ENCODE data around the gene SUPT20H. TPM values are rescaled to one million over a fixed set of nuclear protein-coding genes. Genes with fewer than 3 reads are reported as not detected.

Gene SUPT20H
- polyA plus RNA-seq, 1 donor from 2014 or later: 89.2 TPM

- no peak overlapping the region for H3K4me3 ChIP-seq (ENCODE audit: low read length)
- no peak overlapping the region for H2AFZ ChIP-seq (ENCODE audit: low read depth, low read length)
- no peaks in the 10 kb centered on the region for H4K20me1 ChIP-seq (ENCODE audit: insufficient read depth)
- H3K9me3 ChIP-seq (ENCODE audit: low read length): no peaks in the 10 kb centered on the region
- no peaks in the 10 kb centered on the region for H3K79me2 ChIP-seq (replicated peaks; ENCODE audit: insufficient read depth, low read length)
- H3K9ac ChIP-seq (ENCODE audit: low read length): no peak overlapping the region
- TF ChIP-seq SMC3 (conservative IDR thresholded peaks at IDR 0.05; ENCODE audit: poor library complexity) (peak; percentile 63), MXI1 (conservative IDR thresholded peaks at IDR 0.05; ENCODE audit: poor library complexity, severe bottlenecking) (no peak), REST (IDR thresholded peaks at IDR 0.05; ENCODE audit: borderline replicate concordance) (no peak), EZH2 (IDR thresholded peaks at IDR 0.05; ENCODE audit: borderline replicate concordance, insufficient read depth, low read length, poor library complexity, severe bottlenecking) (no peak), EP300 (conservative IDR thresholded peaks at IDR 0.05; ENCODE audit: poor library complexity, severe bottlenecking) (no peak), CTCF (IDR thresholded peaks at IDR 0.05; ENCODE audit: poor library complexity, severe bottlenecking) (peak; percentile 67), RAD21 (conservative IDR thresholded peaks at IDR 0.05) (peak; percentile 64), TAF1 (IDR thresholded peaks at IDR 0.05; ENCODE audit: low read depth) (no peak), POLR2AphosphoS5 (IDR thresholded peaks at IDR 0.05) (no peak)
- H3K9me2 ChIP-seq (ENCODE audit: insufficient read depth, low read length): no peaks in the 10 kb centered on the region
- no peak overlapping the region for H3K4me2 ChIP-seq (ENCODE audit: low read length)
- no peaks in the 10 kb centered on the region for H3K36me3 ChIP-seq (ENCODE audit: insufficient read depth, low read length)
- no peaks in the 10 kb centered on the region for H3F3A ChIP-seq (ENCODE audit: insufficient read depth, low read length, poor library complexity, severe bottlenecking)
- H3K27ac ChIP-seq (ENCODE audit: low read length): no peak overlapping the region
- H3K27me3 ChIP-seq (ENCODE audit: insufficient read depth, low read depth, low read length): no peaks in the 10 kb centered on the region
Measured at GRCh38 chr13:37068962-37069361, 9.5 kb upstream of the SUPT20H start.

- no peak overlapping the region for H3K9ac ChIP-seq (ENCODE audit: low read length)
- H3K36me3 ChIP-seq (ENCODE audit: insufficient read depth, low read length): no peaks in the 10 kb centered on the region
- H3K9me3 ChIP-seq (ENCODE audit: low read length): no peaks in the 10 kb centered on the region
- no peak overlapping the region for H3K4me3 ChIP-seq (ENCODE audit: low read length)
- no peaks in the 10 kb centered on the region for H3K9me2 ChIP-seq (ENCODE audit: insufficient read depth, low read length)
- H3K27ac ChIP-seq (ENCODE audit: low read length): no peak overlapping the region
- no peaks in the 10 kb centered on the region for H4K20me1 ChIP-seq (ENCODE audit: insufficient read depth)
- TF ChIP-seq TAF1 (IDR thresholded peaks at IDR 0.05; ENCODE audit: low read depth): no peak
- no peak for TF ChIP-seq POLR2AphosphoS5 (IDR thresholded peaks at IDR 0.05)
- no peak for TF ChIP-seq CTCF (IDR thresholded peaks at IDR 0.05; ENCODE audit: poor library complexity, severe bottlenecking)
- no peak for TF ChIP-seq SMC3 (conservative IDR thresholded peaks at IDR 0.05; ENCODE audit: poor library complexity)
- no peak for TF ChIP-seq REST (IDR thresholded peaks at IDR 0.05; ENCODE audit: borderline replicate concordance)
- no peak for TF ChIP-seq EZH2 (IDR thresholded peaks at IDR 0.05; ENCODE audit: borderline replicate concordance, insufficient read depth, low read length, poor library complexity, severe bottlenecking)
- TF ChIP-seq EP300 (conservative IDR thresholded peaks at IDR 0.05; ENCODE audit: poor library complexity, severe bottlenecking): no peak
- TF ChIP-seq RAD21 (conservative IDR thresholded peaks at IDR 0.05): no peak
- no peak for TF ChIP-seq MXI1 (conservative IDR thresholded peaks at IDR 0.05; ENCODE audit: poor library complexity, severe bottlenecking)
- H3F3A ChIP-seq (ENCODE audit: insufficient read depth, low read length, poor library complexity, severe bottlenecking): no peaks in the 10 kb centered on the region
- H3K27me3 ChIP-seq (ENCODE audit: insufficient read depth, low read depth, low read length): no peaks in the 10 kb centered on the region
- H2AFZ ChIP-seq (ENCODE audit: low read depth, low read length): no peak overlapping the region
- no peak overlapping the region for H3K4me2 ChIP-seq (ENCODE audit: low read length)
- no peaks in the 10 kb centered on the region for H3K79me2 ChIP-seq (replicated peaks; ENCODE audit: insufficient read depth, low read length)
Measured at GRCh38 chr13:37067874-37068273, 8.4 kb upstream of the SUPT20H start.

Data from neural cell (in vitro differentiated cells).